Activated CD4-positive, CD25-positive, alpha-beta regulatory T cell treated with anti-CD3 and anti-CD28 coated beads, Interleukin-2, amount 50 U/mL, for 16 hours (primary cell): ENCODE results near the gene C2orf81.
"Not testable (repeated sequence)": the region's sequence is repeated elsewhere in the genome, so short reads cannot be mapped to it uniquely, and the experiment has no call there.

Experiments used
- DNase-seq: peaks from one replicate; pipeline ENCODE4 v3.0.0-alpha.2; 2020; ENCODE audit warnings: low read depth, low spot score

C2orf81 gene

GRCh38 chr2:74423231-74424095 is 2.0 kb upstream of the C2orf81 start:
- DNase-seq: no peak

- not testable (repeated sequence) for DNase-seq
Observed at GRCh38 chr2:74420443-74421103, 846 bp downstream of the C2orf81 start.

GRCh38 chr2:74420006-74420405 is 1.4 kb downstream of the C2orf81 start:
- no peak for DNase-seq

GRCh38 chr2:74419345-74419744 is 2.1 kb downstream of the C2orf81 start:
- no peak for DNase-seq

- DNase-seq: no peak
Observed at GRCh38 chr2:74418312-74418711, 3.1 kb downstream of the C2orf81 start.

- DNase-seq: no peak
Observed at GRCh38 chr2:74417763-74418162, 3.7 kb downstream of the C2orf81 start.

GRCh38 chr2:74417197-74417596 is 4.2 kb downstream of the C2orf81 start:
- DNase-seq: no peak

- no peak for DNase-seq
Observed at GRCh38 chr2:74416778-74417177, 4.6 kb downstream of the C2orf81 start.

- DNase-seq: no peak
Observed at GRCh38 chr2:74415762-74416395, 5.5 kb downstream of the C2orf81 start.

- DNase-seq: no peak
Observed at GRCh38 chr2:74414881-74415761, 6.3 kb downstream of the C2orf81 start.

- no peak for DNase-seq
Observed at GRCh38 chr2:74414441-74414840, 7.0 kb downstream of the C2orf81 start.

GRCh38 chr2:74413001-74413698 is 8.3 kb downstream of the C2orf81 start:
- DNase-seq: no peak

GRCh38 chr2:74407682-74408081 is 13.7 kb downstream of the C2orf81 start:
- no peak for DNase-seq

- no peak for DNase-seq
Observed at GRCh38 chr2:74406035-74406434, 15.4 kb downstream of the C2orf81 start.

- DNase-seq: no peak
Observed at GRCh38 chr2:74401891-74402290, 19.5 kb downstream of the C2orf81 start.

- no peak for DNase-seq
Observed at GRCh38 chr2:74399785-74400184, 21.6 kb downstream of the C2orf81 start.

- no peak for DNase-seq
Observed at GRCh38 chr2:74396149-74396548, 25.3 kb downstream of the C2orf81 start.

GRCh38 chr2:74393525-74393924 is 27.9 kb downstream of the C2orf81 start:
- DNase-seq: no peak

GRCh38 chr2:74392449-74392743 is 29.0 kb downstream of the C2orf81 start:
- DNase-seq: no peak

- DNase-seq: peak; percentile 94
Observed at GRCh38 chr2:74391580-74392448, 29.6 kb downstream of the C2orf81 start.
